ENCODE data around the gene IL16.
"Not testable (repeated sequence)": the region's sequence is repeated elsewhere in the genome, so short reads cannot be mapped to it uniquely, and the experiment has no call there.

The IL16 gene

DNA sequence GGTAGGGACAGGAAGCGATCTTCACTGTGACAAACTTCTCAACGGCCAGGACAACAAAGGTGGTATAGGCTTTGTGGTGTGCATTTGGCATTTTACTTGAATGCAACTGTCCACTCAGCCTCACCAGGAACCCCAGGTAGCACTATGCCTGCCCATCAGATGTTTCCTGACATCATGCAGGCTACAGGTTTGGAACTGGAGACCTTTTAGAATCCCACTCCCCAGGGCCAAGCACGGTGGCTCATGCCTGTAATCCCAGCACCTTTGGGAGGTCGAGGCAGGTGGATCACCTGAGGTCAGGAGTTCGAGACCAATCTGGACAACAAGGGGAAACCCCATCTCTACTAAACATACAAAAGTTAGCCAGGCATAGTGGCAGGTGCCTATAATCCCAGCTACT, 117.7 kb downstream of the IL16 start:
- no peak for DNase-seq (ENCODE audit: low read depth)

DNA sequence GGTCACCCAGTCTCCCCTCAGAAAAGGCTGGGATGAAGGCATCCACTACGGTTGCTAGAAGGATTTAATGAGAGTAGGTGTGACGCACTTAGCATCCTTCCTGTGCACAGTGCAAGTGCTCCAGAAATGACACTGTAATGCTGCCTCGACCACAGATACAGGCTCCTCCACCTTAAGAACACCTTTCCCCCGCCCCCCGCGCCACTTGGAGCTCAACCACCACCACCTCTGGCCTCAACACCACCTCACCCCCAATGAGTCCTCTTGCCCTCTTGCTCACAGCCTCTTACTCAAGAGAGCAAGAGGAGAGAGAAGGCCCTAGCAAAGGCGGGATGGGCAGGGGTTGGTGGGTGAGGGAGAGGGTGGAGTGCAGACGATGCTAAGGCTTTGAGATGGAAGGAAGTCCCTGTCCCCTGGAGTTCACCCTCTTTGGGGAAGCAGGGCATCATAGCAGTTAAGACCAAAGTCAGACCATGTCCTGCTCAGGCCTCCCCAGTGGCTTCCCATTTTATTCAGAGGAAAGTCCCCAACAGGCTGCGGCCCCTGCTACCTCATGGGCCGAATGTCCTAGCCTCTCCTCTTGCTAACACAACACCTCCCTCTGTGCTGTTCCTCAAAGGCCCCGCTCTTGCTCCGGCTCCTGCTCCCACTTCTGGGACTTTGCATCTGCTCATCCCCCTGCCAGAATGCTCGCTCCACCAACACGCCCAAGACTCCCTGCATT, 118.9 kb downstream of the IL16 start:
- DNase-seq (ENCODE audit: low read depth): no peak

DNA sequence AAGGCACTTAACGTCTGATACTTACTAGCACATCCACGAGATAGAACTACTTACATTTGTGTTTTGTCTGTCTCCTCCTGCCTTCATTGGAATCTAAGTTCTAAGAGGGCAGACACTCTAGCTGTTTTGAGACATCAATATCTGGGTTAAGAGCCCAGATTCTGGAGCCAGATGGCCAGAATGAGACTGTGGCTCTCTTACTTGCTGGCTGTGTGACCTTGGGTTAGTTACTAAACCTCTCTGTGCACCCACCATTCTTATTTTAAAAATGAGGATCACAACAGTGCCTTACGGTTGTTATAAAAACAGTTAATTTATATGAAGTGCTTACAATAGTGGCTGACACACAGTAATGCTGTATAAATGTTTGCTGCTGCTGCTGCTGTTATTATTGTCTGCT, 119.6 kb downstream of the IL16 start:
- DNase-seq (ENCODE audit: low read depth): no peak

DNA sequence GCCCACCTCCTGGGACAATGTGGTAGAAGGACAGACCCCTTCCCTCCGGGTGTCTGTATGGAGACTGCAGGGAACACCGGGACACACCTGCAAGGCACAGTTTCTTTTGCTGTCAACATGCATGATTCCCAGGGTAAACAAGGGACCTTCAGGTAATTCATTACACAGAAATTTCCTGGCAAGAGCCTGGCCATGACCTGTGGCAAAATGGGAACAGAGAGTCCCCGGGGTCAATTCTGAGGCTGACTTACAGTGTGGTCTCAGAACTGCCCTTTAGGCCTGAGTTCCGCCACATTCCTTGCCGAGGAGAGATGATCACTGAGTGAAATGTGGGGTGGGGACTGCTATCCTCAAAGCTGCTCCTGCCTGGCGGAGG, 121.0 kb downstream of the IL16 start:
- no peak for DNase-seq (ENCODE audit: low read depth)

DNA sequence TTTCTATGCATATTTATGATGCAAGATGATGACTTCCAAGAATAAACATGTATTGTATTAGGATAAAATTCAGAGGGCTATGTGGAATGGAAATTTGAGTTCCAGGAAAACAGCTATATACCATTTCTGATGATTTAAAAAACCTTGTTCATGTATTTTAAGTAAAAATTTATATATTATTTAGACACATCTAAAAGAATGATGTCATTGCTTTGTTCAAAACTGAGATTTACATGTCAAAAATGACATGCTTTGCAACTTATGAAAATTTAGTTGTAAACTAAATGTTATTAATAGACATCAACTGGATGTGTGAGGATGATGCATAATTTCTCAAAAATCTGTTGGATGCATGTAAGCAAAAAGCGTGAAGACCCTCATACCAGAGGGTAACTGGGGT, 125.0 kb downstream of the IL16 start:
- DNase-seq (ENCODE audit: low read depth): no peak

DNA sequence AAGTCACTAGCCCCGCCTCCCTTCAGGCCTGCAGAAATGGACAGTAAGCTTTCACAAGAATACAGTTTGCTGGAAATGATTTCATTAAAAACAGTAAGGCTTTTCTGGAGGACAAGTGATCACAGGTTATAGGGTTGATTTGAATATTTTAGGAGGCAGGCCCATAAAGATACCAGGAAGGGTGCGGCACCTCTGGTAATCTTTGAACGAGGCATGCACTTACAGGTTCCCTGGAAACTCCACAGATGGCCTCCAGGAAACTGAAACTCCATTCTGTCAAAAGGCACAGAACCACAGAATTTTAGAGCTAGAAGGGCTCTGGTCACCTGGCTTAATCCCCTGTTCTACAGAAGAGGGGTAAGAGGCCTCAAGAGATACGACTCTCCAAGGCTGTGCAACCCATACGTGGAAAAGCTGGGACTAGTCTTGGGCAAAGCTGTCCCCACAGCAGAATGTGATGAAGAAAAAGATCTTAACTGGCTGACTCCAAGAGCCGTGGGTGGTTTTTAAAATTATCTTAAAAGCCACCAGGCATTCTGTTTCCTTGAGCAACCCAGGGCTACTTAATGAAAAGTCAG, 126.1 kb downstream of the IL16 start:
- DNase-seq (ENCODE audit: low read depth): no peak

DNA sequence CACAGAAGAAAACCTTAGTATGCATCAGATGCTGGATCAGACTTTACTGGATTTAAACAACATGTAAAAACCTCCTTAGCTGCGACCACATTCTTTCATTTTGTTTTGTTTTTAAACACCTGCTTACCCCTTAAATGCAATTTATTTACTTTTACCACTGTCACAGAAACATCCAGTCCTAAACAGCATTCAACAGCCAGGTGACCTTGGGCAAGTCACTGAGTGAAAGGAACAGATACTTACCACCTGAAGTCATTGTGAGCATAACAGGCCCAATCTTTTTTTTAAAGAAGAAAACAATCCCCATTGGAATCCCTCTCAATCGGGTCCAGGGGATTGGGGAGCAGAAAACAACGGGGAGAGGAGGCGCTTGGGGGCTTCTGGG, 126.9 kb downstream of the IL16 start:
- DNase-seq (ENCODE audit: low read depth): no peak

DNA sequence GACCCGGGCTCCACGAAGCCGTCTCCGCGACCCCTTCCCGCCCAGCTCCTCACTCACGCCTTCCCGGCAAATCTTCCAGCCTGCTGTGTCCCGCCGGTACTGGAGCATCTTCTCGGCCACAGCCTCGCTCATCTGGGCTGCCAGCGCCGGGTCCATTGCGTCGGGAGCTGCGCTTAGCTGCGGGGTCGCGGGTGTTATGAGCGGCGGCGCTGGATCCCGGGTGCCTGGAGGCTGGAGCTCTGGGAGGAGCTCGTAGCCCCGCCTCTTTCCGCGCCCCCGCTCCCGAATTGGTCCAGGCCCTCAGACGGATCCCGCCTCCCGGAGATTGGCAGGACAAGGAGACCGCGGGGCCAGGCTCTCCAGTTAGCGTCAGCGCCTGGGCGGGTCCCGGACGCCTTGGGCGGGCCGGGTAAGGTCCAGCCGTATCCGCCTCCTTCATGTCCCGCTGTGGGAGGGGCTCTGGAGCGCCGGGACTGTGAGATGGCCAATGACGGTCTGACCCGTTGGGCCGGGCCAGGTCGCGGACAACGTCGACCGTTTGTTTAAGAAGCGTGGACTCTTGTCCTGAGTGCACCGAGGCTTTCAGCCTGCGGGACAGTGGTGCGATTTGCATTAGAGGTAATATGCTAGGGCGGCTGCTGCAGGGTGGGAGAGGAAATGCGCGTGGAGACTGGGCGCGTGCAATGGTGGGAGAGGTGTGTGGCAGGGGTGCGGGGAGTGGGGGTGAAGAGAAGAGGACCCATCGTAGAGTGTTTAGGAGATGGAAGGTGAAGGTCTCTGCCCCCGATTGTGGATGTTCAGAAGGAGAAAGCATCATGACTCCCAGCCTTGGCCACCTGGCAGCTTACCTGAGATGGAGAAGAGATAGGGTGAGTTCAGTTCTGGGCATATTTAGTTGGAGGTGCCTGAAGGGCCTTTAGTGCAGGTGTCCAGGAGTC, 127.5 kb downstream of the IL16 start, which contains the start of gene STARD5:
Gene STARD5 (minus strand): TSS at position 198 of the 938 bp plus-strand sequence. CDS start 42 bp downstream, at position 156.
- DNase-seq (ENCODE audit: low read depth): peak; percentile 92

DNA sequence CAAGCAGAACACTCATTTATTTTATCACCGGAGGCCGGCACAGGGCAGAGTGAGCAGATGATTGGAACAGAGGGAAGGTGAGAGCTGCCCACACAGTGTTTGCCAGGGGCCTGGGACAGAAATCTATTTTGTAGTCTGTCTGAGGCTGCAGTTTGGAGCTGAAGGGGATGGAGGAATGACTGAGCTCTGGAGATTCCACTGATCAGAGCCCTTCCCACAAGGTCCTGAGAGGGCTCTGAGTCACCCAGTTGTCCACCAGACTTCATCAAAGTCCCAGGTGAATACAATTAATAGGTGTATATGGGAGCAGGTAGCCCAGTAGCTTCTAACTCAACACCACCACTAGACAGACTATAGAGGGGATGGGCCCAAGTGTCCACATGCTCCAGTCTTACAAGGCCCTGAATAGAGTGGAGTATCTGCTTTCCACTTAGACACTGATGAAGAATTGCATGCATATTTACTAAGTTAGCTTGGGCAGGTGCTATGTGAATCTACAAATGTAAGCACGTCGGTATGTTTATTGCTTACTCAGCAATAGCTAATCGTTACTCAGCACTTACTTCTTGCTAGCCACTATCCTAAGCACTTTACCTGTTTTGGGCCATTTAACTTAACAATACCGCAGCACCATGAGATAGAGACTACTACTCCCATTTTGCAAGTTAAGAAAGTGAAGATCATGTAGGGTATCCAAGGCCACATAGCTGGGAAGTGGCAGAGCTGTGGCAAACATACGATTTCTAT, 130.0 kb downstream of the IL16 start:
- DNase-seq (ENCODE audit: low read depth): no peak

DNA sequence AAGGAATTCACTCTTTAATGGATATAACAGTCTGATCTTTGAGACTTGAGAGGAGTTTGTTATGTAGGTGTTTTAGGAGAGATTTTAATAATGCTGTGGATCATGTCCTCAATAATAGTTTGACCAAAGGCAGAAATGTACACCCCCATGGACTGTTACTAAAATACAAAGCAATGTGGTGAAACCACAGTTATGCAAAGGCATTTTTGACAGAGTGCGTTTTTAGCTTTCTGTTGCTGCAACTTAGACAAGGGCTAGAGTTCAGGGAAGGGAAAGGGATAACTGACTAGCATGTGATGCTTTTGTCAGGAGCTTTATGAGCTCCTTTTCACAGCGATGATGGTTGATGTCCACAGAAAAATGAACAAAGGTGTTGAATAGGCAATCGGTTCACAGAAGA, 130.8 kb downstream of the IL16 start:
- peak; percentile 66 for DNase-seq (ENCODE audit: low read depth)

DNA sequence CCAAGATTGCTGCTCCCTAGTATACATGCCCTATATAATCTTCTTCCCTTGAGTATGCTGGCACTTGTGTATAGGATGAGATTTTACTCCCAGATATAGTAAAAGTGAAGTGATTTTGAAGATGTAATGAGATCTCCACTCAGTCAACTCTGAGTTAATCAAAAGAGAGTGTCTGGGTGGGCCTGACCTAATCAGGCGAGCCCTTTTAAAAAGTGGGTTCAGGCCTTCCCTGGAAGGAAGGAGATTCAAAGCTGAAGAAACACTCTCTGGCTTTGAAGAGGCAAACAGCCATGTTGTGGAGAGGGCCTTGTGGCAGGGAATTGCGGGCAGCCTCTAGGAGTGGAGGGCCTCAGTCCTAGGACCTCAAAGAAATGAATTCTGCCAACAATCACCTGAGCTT, 132.8 kb downstream of the IL16 start:
- DNase-seq (ENCODE audit: low read depth): no peak

DNA sequence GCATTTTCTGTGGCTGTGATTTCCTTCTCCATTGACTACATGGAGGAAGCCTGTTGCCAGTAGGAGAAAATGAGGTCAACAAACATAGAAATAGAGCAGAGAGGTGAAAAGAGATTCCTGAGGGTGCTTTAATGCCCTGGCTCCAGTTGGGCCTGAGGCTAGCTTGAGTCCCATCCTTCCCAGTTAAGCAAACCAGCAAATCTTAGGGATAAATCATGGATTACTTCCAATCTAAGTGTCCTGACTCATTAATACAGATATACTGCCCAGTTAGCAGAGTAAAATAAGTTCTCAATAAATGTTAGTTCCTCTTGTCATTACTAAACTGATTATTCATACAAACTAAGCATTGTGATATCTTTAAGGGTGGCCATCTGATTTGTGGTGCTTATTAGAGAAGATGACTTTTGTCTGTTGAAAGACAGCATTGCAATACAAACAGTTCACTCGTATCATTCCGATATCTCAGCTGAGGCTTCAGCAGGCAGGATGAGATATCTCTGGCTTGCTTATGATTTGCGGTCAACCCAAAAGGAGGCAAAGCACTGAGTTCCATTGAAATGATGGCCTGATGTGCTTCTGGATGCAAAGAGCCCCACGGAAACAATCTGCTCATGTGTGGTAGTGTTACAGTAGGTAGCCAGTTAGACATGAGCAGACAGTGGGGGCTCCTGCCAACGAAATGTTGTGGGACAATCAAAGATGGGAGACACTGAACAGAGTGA, 133.8 kb downstream of the IL16 start:
- DNase-seq (ENCODE audit: low read depth): no peak

DNA sequence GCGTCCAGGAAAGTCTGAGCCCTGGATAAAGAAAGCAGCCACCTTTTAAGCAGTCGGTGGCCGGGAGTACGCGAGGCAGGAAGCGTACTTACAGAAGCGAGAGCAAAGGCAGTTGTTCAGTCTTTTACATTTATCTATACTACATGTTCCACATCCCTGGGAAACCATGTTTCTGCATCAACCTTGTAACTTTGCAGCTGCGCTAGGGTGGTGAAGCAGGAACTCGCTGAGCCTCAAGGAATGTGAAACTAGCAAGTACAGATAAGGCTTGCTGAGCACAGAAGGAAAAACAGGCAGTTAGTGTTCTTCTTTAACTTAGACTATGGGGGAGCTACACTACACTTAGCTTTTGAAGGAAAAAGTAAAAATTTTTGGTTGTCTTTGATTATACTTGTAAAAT, 134.5 kb downstream of the IL16 start:
- not testable (repeated sequence) for DNase-seq (ENCODE audit: low read depth)

DNA sequence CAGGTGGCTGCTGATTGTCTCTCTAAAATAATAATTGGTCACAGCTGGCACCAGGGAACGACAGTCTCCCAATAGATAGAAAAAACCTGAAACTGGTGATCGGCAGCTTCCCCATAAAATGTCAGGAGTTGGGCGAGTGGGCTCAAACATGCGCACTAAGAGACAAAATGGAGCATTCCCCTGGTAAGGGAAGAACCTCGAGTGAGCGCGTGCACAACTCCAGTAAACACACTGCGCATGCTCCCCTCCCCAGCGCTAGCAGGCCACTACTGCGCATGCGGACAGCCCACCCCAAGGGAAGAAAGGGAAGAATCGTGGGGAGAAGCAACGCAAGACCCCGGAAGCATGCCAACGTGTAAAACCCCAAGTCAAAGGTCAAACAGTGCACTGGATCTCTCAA, 134.9 kb downstream of the IL16 start:
- no peak for DNase-seq (ENCODE audit: low read depth)

DNA sequence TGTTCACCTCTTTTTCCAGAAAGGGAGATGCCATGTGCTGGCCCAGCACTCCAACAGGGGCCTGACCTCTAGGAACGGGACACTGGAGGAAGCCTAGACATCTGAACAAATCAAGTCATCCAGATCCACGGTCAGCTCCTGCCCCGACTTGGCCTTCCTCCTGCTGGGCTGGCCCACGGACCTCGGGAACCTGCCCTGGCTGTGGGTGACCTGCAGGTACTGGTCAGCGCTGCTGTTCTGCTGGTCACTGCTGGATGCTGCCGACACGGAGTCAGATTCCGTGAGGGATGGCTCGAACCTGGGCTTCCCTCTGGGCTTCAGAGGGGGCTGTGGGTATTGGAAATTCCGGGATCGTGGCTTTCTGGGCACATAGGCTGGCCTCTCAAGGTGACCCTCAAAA, 135.6 kb downstream of the IL16 start:
- no peak for DNase-seq (ENCODE audit: low read depth)

DNA sequence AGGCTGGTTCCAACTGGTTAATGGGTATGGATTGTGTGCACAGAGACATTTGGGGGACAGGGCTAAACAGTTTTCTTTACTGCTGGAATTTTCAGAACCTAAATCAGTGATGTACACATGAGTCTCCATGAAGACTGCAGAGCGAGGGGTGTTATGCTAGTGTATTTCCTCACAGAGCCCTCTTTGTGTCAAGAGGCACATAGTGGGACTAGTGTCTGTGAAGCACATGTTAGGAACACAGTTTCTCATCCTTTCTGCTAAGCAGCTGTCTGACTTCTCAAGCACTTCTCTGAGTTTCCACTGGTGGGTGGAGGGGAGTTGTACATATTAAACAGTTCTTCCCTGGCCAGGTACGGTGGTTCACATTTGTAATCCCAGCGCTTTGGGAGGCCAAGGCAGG, 136.7 kb downstream of the IL16 start:
- no peak for DNase-seq (ENCODE audit: low read depth)

DNA sequence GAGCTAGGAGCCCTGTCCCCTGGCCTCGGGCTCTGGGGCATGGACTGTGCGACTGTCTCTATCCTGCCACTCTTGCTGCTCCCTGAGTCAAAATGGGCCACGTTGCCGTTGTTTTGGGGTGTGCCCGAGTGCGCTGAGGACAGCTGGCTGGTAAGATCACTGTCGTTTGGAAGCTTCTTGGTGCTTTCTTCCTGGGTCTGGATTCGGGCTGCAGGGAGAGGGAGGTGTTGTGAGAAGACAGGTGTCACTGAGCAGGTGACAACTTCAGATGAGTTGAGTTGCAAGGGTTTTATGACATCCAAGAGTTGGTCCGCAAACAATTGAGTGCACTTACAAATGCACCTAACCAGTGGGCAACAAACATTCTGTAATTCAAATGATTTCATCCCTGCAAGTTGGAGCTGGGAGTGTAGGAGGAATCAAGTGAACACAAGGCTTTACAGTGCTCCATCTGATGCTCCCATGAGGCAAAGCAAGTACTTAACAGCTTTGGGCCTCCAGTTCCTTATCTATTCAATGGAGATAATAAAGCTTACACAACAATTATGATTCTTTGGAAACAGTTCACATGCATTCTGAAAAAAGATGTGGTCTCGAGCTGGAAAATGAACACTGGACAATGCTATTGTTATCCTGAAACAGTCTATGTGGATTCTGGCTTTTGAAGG, 138.2 kb downstream of the IL16 start:
- no peak for DNase-seq (ENCODE audit: low read depth)

DNA sequence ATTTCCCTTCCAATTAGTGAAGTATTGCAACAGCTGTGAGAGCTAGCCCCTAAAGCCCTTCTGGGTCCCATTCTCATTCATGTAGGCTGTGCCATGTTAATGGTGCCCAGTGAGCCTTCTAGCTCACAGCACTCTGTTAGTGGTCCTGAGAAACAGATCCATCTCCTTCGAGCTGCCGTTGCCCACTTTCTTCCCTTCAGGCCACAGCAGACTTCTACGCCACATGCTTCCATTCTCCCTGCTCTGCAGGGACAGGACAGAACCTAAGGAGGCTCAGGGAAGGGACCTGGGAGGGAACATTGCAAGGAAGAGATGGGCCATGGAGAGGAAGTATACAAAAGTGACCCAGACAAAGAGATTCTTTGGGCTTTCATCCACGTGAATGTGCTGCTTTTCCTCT, 139.0 kb downstream of the IL16 start:
- DNase-seq (ENCODE audit: low read depth): no peak

DNA sequence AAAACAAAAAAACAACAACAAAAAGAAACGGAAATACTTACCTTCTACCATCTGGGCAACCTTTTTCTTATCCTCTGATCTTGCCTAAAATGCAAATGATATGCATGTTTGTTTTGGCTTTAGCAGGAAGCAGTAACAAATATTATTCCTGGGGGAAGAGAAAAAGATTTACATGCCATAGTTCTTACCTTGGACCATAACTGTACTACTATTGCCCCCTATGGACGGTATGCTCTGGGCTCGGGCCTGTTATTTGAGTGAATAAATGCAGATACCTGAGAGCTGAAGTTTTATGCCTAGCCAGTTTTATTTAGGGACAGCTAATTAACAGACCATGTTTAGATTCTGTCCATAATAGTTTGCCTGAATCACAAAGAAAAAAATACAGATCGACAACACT, 139.9 kb downstream of the IL16 start:
- no peak for DNase-seq (ENCODE audit: low read depth)

DNA sequence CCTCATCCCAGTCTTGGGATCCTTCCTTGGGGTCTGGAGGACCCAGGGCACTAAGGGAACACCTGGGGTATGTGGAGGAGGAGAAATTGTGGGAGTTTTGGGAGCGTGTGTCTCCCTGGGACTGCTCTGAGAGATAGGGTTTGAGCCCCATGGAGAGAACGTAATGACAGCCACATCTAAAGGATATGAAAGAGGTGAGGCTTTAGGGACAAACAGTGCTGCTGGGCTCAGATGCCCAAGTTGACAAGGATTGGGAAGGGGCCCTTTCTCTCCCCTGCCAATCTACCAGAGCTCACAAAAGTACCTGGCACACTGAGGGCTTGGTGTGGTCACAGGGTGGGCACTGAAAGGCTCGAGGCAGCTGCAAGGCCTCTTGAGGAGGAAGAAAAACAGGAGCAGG, 140.6 kb downstream of the IL16 start:
- DNase-seq (ENCODE audit: low read depth): no peak

DNA sequence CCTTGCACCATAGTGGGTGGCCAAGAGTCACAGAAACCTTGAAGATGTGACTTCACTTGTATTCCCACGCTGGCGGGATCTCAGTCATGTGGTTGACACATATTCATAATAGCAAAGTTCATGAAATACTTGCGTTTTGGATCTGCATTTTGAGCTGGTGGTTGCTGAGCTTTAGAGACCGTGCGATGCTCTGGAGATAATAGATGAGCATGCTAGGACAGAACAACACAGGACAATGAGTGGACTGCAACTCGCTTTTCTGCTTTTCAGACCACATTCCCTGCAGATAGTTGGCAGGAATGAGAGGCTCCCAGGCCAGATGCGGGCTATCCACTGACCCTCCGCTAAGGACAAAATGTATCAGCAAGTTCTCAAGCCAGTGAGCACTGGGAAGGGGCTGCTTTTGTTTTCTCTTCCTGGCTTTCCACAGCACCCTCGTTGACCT, 141.1 kb downstream of the IL16 start:
- no peak for DNase-seq (ENCODE audit: low read depth)
